Keratinocyte (primary cell): Measurements from ENCODE around the gene TAS1R3. TPM values are rescaled to one million over a fixed set of nuclear protein-coding genes. Genes with fewer than 3 reads are reported as not detected.
A peak's percentile ranks its signal among the peaks of the same experiment; 100 is the strongest.

Experiments
- DNase-seq: peaks from one replicate; pipeline ENCODE4 v3.0.0-alpha.2; 2011; ENCODE audit warnings: low read depth, missing footprints, low spot score
- FAIRE-seq: peaks from 2 replicates; lab custom pipeline; 2011; peaks lifted over from hg19 to GRCh38; lab: Jason Lieb, UNC
- H2AFZ ChIP-seq: 2 replicates; pipeline ENCODE4 v1.6.0; 2012; ENCODE audit warnings: low read length, control low read depth, inconsistent platforms; ENCODE audit not compliant: control insufficient read depth
- H3K27ac ChIP-seq: 2 replicates; pipeline ENCODE4 v1.5.1; 2011; ENCODE audit warnings: low read length; ENCODE audit not compliant: control insufficient read depth, insufficient read depth
- H3K27me3 ChIP-seq: 3 replicates; pipeline ENCODE4 v1.6.0; 2011; ENCODE audit warnings: low read length; ENCODE audit not compliant: control insufficient read depth, insufficient read depth; ENCODE audit errors: extremely low read depth
- H3K36me3 ChIP-seq, 2 experiments: 2 replicates in 1 of 2; 3 replicates in 1 of 2; pipeline ENCODE4 v1.5.1; 2011; ENCODE audit warnings: low read length in 2 of 2, mild to moderate bottlenecking in 1 of 2; ENCODE audit not compliant: control insufficient read depth in 2 of 2, insufficient read depth in 2 of 2; ENCODE audit errors: extremely low read depth in 1 of 2
- H3K4me1 ChIP-seq: 3 replicates; pipeline ENCODE4 v1.5.1; 2011; ENCODE audit warnings: low read length; ENCODE audit not compliant: control insufficient read depth, insufficient read depth; ENCODE audit errors: extremely low read depth
- H3K4me2 ChIP-seq: 3 replicates; pipeline ENCODE4 v1.6.0; 2011; ENCODE audit warnings: low read depth, low read length; ENCODE audit not compliant: control insufficient read depth, insufficient read depth; ENCODE audit errors: extremely low read depth
- H3K4me3 ChIP-seq, 3 experiments: fragments of 200-600 bp in 1 of 3; sonication (generic) in 1 of 3; 2 replicates in 2 of 3; 3 replicates in 1 of 3; pipeline ENCODE4 v1.5.1; 2011 to 2016; ENCODE audit warnings: low read length in 3 of 3, mild to moderate bottlenecking in 3 of 3, control low read depth in 2 of 3, inconsistent platforms in 1 of 3, low read depth in 1 of 3, mixed read lengths in 1 of 3, mixed run types in 1 of 3, moderate library complexity in 1 of 3; ENCODE audit not compliant: control insufficient read depth in 2 of 3, insufficient read depth in 2 of 3; ENCODE audit errors: extremely low read depth in 1 of 3
- H3K79me2 ChIP-seq: 2 replicates; pipeline ENCODE4 v1.6.0; 2012; ENCODE audit warnings: low read length; ENCODE audit not compliant: control insufficient read depth, insufficient read depth
- H3K9ac ChIP-seq: 3 replicates; pipeline ENCODE4 v1.6.0; 2011; ENCODE audit warnings: low read length; ENCODE audit not compliant: control insufficient read depth, insufficient read depth; ENCODE audit errors: extremely low read depth
- H3K9me1 ChIP-seq: 3 replicates; pipeline ENCODE4 v1.6.0; 2011; ENCODE audit warnings: low read length; ENCODE audit not compliant: control insufficient read depth, insufficient read depth; ENCODE audit errors: extremely low read depth
- H3K9me3 ChIP-seq: 2 replicates; pipeline ENCODE4 v1.5.1; 2012; ENCODE audit warnings: low read depth, low read length; ENCODE audit not compliant: control insufficient read depth
- H4K20me1 ChIP-seq: 3 replicates; pipeline ENCODE4 v1.6.0; 2011; ENCODE audit warnings: low read length; ENCODE audit not compliant: control insufficient read depth, insufficient read depth; ENCODE audit errors: extremely low read depth
- CTCF ChIP-seq, 3 experiments: IDR thresholded peaks in 1 of 3; conservative IDR thresholded peaks in 1 of 3; optimal IDR thresholded peaks in 1 of 3; 2 replicates in 2 of 3; 3 replicates in 1 of 3; pipeline versions ENCODE3 to v1.5.1; 2011; ENCODE audit warnings: low read length in 3 of 3, mild to moderate bottlenecking in 3 of 3, moderate library complexity in 2 of 3, control low read depth in 1 of 3, inconsistent platforms in 1 of 3; ENCODE audit not compliant: insufficient read depth in 2 of 3; ENCODE audit errors: extremely low read depth in 1 of 3
- EZH2 ChIP-seq: IDR thresholded peaks from one replicate; pipeline ENCODE4 v1.6.1; 2012; ENCODE audit warnings: inconsistent platforms, mild to moderate bottlenecking, low read length, moderate library complexity
- dilution Hi-C: fragments of 300-500 bp; cut with MboI; formaldehyde crosslinking; loops from one replicate; pipeline ENCODE4 v1.7.0; 2020; ENCODE audit warnings: low sequenced_read_pairs; ENCODE audit not compliant: extremely low pct_ligation_motif_present
- polyA plus RNA-seq, 5 experiments: library from polyadenylated mRNA; depleted of rRNA in 3 of 5; stranded (reverse) in 3 of 5; stranded (forward) in 1 of 5; unstranded in 1 of 5; fragments of >200 nt; gene quantifications; 1 replicate in 1 of 5; 2 replicates in 3 of 5; 3 replicates in 1 of 5; pipeline versions ENCODE4 v1.2.1 to v1.2.3, GENCODE V29; 2011 to 2012; ENCODE audit warnings: missing spikeins in 2 of 5, low read depth in 1 of 5, low replicate concordance in 1 of 5

TAS1R3 gene
- polyA plus RNA-seq, 1 donor (not counting 4 experiments of a cell fraction or from before 2014, with no cell fraction given): 0.04 TPM

GRCh38 chr1:1325288-1326074, 5.6 kb upstream of the TAS1R3 start:
- Histone ChIP-seq H3K4me1 (peaks cover 18% of the 10 kb centered on the region), H3K9ac (peak overlapping the region; percentile 80), H4K20me1 (no peaks in the 10 kb centered on the region), H3K36me3 (peaks cover 10 to 16% of the 10 kb centered on the region in 2 experiments), H2AFZ (no peak overlapping the region), H3K4me3 (peak overlapping the region; percentile 71 to 100 (median 86)), H3K27ac (peak overlapping the region; percentile 76), H3K4me2 (peak overlapping the region; percentile 96), H3K27me3 (no peaks in the 10 kb centered on the region), H3K9me3 (peaks cover 4% of the 10 kb centered on the region), H3K9me1 (no peaks in the 10 kb centered on the region), H3K79me2 (peaks cover 62% of the 10 kb centered on the region)
- DNase-seq: no peak
- TF ChIP-seq EZH2 (no peak), CTCF (optimal IDR thresholded peaks at IDR 0.05 in 1 of 3, IDR thresholded peaks at IDR 0.05 in 1 of 3, conservative IDR thresholded peaks at IDR 0.05 in 1 of 3; ENCODE audit: extremely low read depth in 1 of 3, insufficient read depth in 2 of 3, low read length in 3 of 3) (no peak)
- FAIRE-seq: no peak
- dilution Hi-C loops: no loop called here

GRCh38 chr1:1326075-1326605, 4.9 kb upstream of the TAS1R3 start:
- H3K4me2 ChIP-seq: peak overlapping the region; percentile 96
- H3K4me1 ChIP-seq: peaks cover 19% of the 10 kb centered on the region
- peaks cover 4% of the 10 kb centered on the region for H3K9me3 ChIP-seq
- DNase-seq (no peak), FAIRE-seq (no peak)
- peak overlapping the region; percentile 80 for H3K9ac ChIP-seq
- TF ChIP-seq CTCF (optimal IDR thresholded peaks at IDR 0.05 in 1 of 3, IDR thresholded peaks at IDR 0.05 in 1 of 3, conservative IDR thresholded peaks at IDR 0.05 in 1 of 3; ENCODE audit: extremely low read depth in 1 of 3, insufficient read depth in 2 of 3, low read length in 3 of 3): no peak
- TF ChIP-seq EZH2: no peak
- no peak overlapping the region for H2AFZ ChIP-seq
- peak overlapping the region; percentile 9 for H3K27ac ChIP-seq
- peaks cover 55% of the 10 kb centered on the region for H3K79me2 ChIP-seq
- no peaks in the 10 kb centered on the region for H3K9me1 ChIP-seq
- dilution Hi-C loops: no loop called here
- no peaks in the 10 kb centered on the region for H4K20me1 ChIP-seq
- peaks cover 9 to 16% of the 10 kb centered on the region in 2 experiments for H3K36me3 ChIP-seq
- H3K4me3 ChIP-seq: peak overlapping the region; percentile 71 to 100 (median 86)
- H3K27me3 ChIP-seq: peaks cover under 1% of the 10 kb centered on the region
